Nephron progenitor cell (in vitro differentiated cells): Measurements from ENCODE around the gene NEK2.
"Not testable (repeated sequence)": the region's sequence is repeated elsewhere in the genome, so short reads cannot be mapped to it uniquely, and the experiment has no call there.

ENCODE experiments used
- DNase-seq: peaks from one replicate; pipeline ENCODE4 v3.0.0; 2021
- H3K27ac Mint-ChIP-seq: 2 replicates; pipeline ENCODE4 v1.8.0; 2021; ENCODE audit warnings: mild to moderate bottlenecking, moderate library complexity, mixed read lengths
- H3K27me3 Mint-ChIP-seq: 2 replicates; pipeline ENCODE4 v1.8.0; 2021; ENCODE audit warnings: mild to moderate bottlenecking, low read depth, mixed read lengths; ENCODE audit not compliant: poor library complexity
- H3K36me3 Mint-ChIP-seq: 2 replicates; pipeline ENCODE4 v1.8.0; 2021; ENCODE audit warnings: low read depth, mixed read lengths
- H3K4me1 Mint-ChIP-seq: 2 replicates; pipeline ENCODE4 v1.8.0; 2021; ENCODE audit warnings: mixed read lengths
- H3K4me3 Mint-ChIP-seq: 2 replicates; pipeline ENCODE4 v1.8.0; 2021; ENCODE audit warnings: mild to moderate bottlenecking, moderate library complexity, mixed read lengths
- H3K9me3 Mint-ChIP-seq: 2 replicates; pipeline ENCODE4 v1.8.0; 2021; ENCODE audit warnings: mild to moderate bottlenecking, moderate library complexity, mixed read lengths
- CTCF ChIP-seq: fragments of 200-600 bp; sonication (generic); IDR thresholded peaks from 2 replicates; pipeline ENCODE4 v1.5.0; 2021; ENCODE audit warnings: antibody characterized with exemption

NEK2 gene

GRCh38 chr1:211685823-211686222, 10.4 kb upstream of the NEK2 start:
- Mint-ChIP-seq H3K4me1 (peaks cover 18% of the 10 kb centered on the region), H3K4me3 (no peak overlapping the region)

GRCh38 chr1:211684791-211685190, 9.4 kb upstream of the NEK2 start:
- no peaks in the 10 kb centered on the region for H3K36me3 Mint-ChIP-seq
- no peaks in the 10 kb centered on the region for H3K9me3 Mint-ChIP-seq
- H3K4me1 Mint-ChIP-seq, result peaks cover 23% of the 10 kb centered on the region
- H3K4me3 Mint-ChIP-seq, result no peak overlapping the region
- no peak for TF ChIP-seq CTCF
- H3K27ac Mint-ChIP-seq, result no peak overlapping the region
- H3K27me3 Mint-ChIP-seq, result peaks cover 19% of the 10 kb centered on the region
- no peak for DNase-seq

More at GRCh38 chr1:211685823-211686222, 10.4 kb upstream of the NEK2 start:
- Mint-ChIP-seq H3K27me3 (peaks cover 16% of the 10 kb centered on the region), H3K9me3 (no peaks in the 10 kb centered on the region), H3K27ac (no peak overlapping the region), H3K36me3 (no peaks in the 10 kb centered on the region)
- no peak for TF ChIP-seq CTCF
- DNase-seq, result no peak

- no peaks in the 10 kb centered on the region for H3K36me3 Mint-ChIP-seq
- no peak overlapping the region for H3K4me3 Mint-ChIP-seq
- H3K27ac Mint-ChIP-seq, result no peak overlapping the region
- DNase-seq, result no peak
- H3K9me3 Mint-ChIP-seq, result no peaks in the 10 kb centered on the region
- peaks cover 23% of the 10 kb centered on the region for H3K27me3 Mint-ChIP-seq
- peaks cover 23% of the 10 kb centered on the region for H3K4me1 Mint-ChIP-seq
- TF ChIP-seq CTCF, result no peak
Observed at GRCh38 chr1:211684331-211684730, 8.9 kb upstream of the NEK2 start.

GRCh38 chr1:211683396-211684297, 8.2 kb upstream of the NEK2 start:
- DNase-seq, result no peak
- H3K27me3 Mint-ChIP-seq, result peaks cover 23% of the 10 kb centered on the region
- peaks cover 23% of the 10 kb centered on the region for H3K4me1 Mint-ChIP-seq
- no peak for TF ChIP-seq CTCF
- no peaks in the 10 kb centered on the region for H3K36me3 Mint-ChIP-seq
- no peaks in the 10 kb centered on the region for H3K9me3 Mint-ChIP-seq
- H3K4me3 Mint-ChIP-seq, result no peak overlapping the region
- no peak overlapping the region for H3K27ac Mint-ChIP-seq

GRCh38 chr1:211682186-211682585, 6.8 kb upstream of the NEK2 start:
- H3K9me3 Mint-ChIP-seq, H3K27ac Mint-ChIP-seq, DNase-seq, H3K36me3 Mint-ChIP-seq, H3K4me3 Mint-ChIP-seq: not testable (repeated sequence)
- H3K27me3 Mint-ChIP-seq, result peaks cover 18% of the 10 kb centered on the region
- H3K4me1 Mint-ChIP-seq, result peaks cover 25% of the 10 kb centered on the region

- Mint-ChIP-seq H3K27ac (no peak overlapping the region), H3K4me3 (no peak overlapping the region), H3K27me3 (peaks cover 13% of the 10 kb centered on the region), H3K36me3 (no peaks in the 10 kb centered on the region), H3K9me3 (no peaks in the 10 kb centered on the region), H3K4me1 (peaks cover 30% of the 10 kb centered on the region)
- peak; percentile 63 for DNase-seq
- TF ChIP-seq CTCF, result peak; percentile 65
Observed at GRCh38 chr1:211680752-211681327, 5.4 kb upstream of the NEK2 start.
